Stimulated activated CD4-positive, alpha-beta T cell treated with anti-CD3 and anti-CD28 coated beads, Interleukin-4, amount 100 ng/mL, for 24 hours (primary cell): ENCODE measurements around the gene TDRD7.
A peak's percentile ranks its signal among the peaks of the same experiment; 100 is the strongest.

ENCODE experiments used
- DNase-seq: peaks from one replicate; pipeline ENCODE4 v3.0.0-alpha.2; 2020

Gene TDRD7

DNA sequence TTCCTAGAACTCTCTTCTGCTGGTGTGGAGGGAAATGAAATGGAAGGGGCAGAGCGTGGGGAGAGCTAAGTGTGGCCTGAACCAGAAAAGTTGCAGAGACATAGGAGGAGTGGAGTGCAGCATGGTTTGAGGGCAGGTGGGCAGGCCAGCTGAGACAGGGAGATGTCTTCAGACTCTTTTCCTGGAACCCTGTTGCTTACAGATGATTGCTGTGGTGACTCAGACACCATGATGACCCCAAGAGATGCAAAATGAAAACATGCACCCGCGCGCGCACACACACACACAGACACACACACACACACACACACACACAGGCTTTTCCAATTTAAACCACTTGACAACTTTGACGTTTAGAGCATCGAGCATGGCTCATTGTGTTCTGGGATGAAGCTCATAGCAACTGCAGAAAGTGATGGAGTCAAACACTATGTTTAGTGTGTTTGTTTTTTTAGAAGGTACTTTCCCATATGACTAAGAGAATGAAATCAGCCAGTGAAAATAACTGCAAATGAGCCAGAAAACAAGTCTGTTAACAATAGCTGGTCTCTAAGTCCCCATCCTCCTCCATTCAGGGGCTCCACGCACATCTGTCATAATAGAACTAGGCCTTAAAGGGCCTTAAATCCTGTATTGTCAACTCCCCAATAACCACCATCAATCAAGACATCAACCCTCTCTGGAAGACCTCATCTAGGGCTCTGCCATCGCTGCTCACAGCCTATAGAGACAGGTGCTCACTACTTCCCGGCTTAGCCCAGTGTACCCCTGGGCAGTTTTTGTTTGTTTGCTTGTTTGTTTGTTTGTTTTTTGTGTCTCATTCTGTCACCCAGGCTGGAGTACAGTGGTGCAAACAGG lies 99.1 kb downstream of the TDRD7 start:
- no peak for DNase-seq

DNA sequence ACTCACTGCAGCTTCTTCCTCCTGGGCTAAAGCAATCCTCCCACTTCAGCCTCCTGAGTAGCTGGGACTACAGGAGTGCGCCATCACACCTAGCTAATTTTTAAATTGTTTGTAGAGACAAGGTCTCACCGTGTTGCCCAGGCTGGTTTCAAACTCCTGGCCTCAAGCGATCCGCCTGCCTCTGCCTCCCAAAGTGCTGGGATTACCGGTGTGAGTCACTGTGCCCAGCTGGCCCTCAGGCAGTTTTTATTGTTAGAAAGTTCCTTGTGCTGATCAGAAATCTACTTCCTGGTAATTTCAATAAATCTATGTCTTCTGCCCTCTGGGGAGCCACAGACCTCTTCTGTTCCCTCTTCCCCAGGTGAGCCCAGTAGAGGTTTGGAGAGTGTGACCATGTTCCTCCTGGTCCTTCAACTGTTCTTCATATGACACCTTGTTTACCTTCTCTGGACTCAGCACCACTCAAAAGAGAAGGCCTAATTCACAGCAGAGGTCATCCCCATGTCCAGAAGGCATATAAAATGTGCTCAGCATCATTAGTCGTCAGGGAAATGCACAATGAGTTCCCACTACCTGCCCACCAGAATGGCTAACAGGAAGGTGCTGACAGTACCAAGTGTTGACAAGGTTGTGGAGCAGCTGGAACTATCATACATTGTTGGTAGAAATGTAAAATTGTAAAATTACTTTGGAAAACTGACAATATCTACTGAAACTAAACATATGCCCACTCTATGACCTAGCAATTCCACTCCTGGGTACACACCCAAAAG lies 99.9 kb downstream of the TDRD7 start:
- no peak for DNase-seq

DNA sequence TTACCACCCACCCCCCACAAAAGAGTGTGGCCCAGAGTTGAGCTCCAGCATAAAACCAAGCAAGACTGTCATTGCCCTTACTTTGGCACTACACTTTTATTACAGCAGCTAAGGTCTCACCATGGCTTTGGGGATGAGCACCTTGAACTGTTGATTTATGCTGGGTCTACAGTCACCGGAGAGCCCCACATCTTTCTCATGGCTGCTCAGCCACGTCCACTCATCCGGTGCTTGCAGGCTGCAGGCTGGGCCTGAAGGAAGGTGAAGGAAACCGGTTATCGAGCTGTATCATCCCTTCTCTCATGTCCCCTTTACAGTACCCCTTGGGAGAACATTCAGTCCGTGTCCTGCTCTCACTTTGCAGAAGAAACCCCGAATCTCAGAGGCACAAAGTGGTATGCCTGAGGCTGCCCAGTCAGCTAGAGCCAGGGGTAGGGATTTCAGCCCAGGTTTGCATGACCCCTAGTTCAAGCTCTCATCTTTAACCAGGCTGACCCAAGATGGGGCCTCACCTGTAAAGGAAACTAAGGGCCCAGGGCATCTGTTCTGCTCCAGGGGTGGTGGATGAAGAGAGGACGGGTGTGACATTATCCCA lies 101.2 kb downstream of the TDRD7 start:
- no peak for DNase-seq

DNA sequence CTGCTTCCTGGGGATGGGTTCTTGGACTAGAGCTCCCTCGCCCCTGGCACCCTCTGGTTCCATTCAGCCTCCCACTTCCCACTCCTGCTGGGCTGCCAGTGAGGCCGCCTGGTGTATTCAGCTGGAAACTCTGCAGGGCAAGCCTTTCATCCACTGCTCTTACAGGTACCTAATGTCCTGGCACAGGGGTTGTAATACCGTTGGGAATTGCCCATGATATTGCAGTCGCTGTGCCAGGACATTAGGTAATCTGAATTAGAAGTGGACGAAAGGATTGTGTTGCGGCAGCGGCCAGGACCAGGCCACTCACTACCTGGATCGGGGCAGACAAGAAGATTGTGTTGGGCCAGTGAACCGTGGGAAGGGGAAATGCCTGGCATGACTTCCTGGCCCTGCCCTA lies 102.6 kb downstream of the TDRD7 start:
- DNase-seq = no peak

DNA sequence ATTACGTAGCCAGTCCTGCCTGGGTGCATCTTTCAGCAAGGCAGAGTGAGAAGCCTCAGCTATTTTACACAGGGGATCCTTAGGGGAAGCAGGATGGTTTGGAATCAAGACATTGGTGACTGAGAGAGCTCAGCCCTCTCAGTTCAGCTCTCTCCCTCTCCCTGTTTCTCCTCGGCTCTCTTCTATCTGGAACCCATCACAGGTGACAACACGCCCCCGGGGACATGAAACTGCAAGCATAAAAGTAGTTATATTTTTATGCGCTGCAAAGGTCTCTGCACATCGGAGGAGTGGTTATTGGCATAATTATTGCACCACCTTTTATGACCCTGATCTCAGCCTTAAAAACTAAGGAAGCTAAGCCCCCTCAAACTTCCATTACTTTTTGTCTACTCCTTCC lies 103.8 kb downstream of the TDRD7 start:
- DNase-seq = no peak

DNA sequence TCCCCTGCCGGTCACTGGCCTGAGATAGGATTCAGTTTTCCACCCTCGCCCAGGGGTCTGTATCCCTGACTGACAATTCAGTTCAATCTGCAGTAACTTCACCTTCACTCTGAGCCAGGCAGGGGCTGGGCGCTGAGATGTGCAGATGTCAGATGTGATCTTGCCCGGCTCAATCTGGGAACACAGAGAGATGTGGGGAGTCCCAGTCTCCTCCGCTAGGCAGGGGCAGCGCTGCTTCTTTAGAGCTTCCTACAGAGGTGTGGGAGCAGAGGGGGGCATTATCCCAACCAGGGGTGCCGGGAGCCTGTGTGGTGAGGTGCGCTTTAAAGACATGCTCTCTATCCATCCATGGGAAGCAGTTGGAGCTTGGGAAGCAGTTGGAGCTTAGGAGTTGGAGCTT lies 104.2 kb downstream of the TDRD7 start:
- no peak for DNase-seq

DNA sequence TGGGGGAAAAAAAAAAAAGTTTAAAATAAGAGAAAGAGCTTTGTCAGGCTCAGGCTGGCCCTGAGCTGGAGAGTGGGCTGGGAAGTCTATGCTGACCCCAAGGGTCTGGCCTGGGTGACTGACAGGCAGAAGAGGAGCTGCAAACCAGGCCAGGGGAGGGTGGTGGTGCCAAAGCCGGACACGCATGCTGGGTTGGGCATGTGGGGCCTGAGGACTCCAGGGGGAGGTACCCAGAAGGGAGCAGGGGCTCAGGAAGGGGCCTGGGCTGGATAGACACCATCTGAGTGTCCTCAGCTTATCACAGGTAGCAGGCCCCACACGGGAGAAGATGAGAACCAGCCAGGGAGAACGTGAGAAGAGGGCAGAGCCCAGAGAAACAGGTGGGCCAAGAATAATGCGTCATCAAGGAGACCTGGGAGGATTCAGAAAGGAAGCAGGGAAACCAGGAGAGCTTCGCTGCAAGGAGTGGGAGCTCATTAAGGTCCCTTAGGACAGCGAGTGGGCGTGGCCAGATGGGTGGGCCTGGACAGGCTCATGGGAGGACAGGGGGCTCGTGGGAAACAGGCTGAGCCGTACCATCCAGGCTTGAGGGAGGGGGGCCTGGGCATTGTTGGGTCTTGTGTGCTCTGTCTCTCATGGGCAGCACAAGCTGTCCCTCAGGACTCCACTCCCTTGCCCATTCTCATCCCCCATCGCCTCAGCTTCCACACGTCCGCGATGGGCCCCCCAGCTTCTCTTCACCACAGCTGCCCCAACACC lies 105.6 kb downstream of the TDRD7 start:
- no peak for DNase-seq

DNA sequence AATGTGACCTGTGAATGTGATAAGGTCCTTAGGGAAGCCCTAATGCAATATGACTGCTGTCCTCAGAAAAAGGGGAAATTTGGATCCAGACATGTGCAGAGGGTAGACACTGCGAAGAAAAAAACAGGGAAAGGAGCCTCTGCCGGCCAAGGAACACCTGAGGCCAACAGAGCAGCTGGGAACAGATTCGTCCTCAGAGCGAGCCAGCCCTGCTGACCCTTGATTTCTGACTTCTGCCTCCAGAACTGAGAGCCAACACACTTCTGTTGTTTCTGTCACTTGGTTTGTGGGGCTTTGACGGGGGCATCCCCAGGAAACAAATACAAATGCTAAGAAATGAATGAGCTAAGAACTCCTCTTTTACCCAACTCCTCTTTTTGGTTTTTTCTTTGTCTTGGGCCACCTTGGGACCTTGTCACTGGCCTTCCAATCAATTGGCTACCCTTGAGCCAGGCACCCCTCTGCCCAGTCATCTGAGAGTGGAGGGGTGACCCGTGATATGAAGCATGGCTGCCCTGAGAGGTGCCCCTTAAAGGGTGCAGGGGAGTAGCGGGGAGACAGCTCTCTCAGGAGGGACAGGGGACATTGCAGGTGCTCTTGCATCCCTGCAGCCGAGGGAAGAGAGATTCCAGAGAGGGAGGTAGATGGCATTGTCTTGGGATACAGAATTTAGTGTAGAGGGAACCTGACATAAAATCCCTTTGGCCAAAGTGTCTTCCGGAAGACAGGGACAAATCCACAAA lies 106.4 kb downstream of the TDRD7 start:
- DNase-seq = no peak

DNA sequence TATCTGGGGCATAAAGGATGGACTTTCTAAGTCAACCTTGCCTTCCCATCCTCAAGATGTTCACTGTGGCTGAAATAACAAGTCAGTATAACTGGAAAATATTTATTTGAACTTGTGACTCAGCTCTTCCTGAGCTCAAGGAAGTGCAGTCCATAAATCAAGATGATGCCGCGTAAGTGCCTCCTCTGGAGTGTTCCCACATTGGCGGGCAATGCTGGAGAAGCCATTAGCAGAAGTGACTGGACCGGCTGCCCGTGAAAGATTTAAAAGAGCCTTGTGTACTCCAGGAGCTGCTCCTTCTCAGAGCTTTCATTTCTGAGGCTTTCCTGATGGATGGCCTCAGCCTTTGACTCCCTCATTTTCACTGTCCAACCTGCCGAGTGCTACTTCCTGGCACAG lies 107.0 kb downstream of the TDRD7 start:
- DNase-seq = no peak

DNA sequence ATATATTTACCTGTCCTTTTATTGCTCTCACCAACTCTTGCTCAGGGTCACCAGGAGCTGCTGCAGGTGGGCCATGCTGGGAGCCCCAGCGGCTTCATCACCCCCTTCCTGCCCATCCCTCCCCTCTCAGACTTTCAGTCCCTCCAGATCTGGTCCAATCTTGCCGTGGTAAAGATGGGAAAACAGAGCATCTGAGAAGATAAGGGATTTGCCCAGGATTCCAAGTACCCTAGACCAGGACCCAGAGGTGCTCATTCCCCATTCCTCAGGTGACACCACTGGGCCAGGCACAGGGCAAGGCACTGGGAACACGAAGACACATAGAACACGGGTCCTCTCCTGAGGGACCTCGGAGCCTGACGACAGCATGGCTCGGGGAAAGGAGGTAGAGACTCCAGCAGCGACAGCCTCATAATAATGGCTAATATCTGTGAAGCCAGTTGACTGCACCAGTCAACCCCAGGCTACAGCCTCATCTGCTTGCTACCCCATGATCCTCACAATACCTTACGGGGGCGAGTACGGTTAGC lies 107.6 kb downstream of the TDRD7 start:
- no peak for DNase-seq

DNA sequence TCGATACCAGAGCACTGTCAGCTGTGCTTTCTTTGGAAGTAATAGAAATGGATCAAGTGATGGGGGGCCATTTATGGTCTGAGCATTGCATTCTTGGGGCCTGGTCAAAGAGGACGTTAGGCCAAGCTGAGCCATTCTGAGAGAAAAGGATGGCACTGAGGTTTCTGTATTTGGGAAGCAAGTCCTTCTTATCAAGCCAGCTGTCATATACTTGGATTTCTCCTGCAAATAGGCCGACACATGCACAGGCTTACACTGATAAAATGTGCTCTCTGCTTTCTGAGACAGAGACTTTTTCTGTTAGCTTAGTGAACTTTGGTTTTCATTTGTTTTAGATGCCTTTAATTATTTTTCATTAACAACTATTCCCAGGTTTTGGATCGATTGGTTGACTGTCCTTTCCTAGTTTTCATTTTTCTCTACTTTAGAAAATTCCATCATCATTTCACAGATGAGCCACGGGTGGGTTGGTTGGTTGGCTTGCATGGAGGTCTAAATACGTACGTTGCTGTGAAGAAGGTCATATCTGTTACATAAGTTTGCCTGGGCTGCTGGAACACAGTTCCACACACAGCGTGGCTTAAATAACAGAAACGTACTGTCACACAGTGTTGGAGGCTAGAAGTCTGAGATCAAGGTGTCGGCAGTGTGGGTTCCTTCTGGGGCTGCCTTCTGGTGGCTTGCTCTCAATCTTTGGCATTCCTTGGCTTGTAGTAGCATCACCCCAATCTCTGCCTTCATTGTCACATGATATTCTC lies 109.9 kb downstream of the TDRD7 start:
- no peak for DNase-seq

DNA sequence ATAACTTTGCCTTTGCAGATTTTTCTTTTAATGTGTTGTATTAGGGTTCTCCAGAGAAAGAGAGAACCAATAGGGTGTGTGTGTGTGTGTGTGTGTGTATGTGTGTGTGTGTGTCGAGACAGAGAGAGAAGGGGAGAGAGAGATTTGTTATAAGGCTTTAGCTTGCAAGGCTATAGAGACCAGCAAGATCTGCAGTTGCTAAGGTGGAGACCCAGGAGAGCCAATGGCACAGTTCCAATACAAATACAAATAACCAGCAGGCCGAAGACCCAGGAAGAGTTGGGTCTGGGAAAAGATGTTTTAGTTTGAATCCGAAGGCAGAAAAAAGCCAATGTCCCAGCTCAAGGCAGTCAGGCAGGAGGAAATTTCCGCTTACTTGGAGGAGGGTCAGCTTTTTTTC lies 112.5 kb downstream of the TDRD7 start:
- no peak for DNase-seq

DNA sequence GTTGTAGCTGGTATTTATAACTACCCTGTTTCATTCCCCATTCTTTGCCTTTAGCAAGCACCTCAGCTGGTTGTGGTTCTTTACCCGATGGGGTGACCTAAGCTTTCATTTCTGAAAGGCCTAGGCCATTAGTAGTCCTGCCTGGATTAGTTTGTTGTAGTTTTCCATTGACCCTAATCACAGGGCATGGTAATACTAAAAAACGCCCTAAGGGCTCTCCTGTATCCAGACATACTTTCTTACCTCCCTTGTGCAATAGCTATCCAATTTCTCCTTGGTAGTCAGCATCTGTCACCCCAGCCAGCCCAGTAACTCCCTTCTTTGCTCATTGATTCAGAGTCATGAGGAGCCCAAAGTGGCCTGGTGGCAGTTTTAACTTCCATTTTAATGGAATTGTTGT lies 113.6 kb downstream of the TDRD7 start:
- DNase-seq = no peak

DNA sequence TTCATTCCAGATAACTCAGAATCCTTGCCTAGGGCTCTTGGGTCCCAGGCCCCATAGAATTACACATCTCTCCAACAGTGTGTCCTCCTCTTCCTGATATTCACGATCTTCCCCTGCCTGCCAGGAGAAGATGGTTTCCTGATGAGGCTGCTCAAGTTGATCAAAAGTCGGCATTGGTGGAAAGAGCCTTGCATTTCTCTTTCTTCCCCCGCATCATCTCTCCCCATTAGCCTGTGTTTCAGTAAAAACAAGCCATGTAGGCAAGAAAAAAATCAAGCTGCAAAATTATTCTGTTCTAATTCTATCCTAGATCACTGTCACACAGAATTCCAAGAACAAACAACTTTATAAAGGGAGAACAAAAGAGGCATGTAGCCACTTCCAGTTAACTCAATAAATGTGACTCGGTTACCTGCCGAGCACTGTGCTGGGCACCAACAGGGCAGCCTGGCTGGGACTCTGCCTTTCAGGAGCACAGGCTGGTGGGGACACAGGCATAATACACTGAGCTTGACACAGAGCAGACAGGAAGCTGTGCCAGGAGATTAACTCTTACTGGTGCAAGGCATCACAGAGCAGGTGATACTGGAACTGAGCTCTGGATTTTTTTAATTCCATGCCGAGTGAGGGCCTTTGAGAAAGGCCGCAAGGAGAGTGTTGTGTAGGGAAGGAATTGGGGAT lies 115.1 kb downstream of the TDRD7 start:
- DNase-seq = no peak

DNA sequence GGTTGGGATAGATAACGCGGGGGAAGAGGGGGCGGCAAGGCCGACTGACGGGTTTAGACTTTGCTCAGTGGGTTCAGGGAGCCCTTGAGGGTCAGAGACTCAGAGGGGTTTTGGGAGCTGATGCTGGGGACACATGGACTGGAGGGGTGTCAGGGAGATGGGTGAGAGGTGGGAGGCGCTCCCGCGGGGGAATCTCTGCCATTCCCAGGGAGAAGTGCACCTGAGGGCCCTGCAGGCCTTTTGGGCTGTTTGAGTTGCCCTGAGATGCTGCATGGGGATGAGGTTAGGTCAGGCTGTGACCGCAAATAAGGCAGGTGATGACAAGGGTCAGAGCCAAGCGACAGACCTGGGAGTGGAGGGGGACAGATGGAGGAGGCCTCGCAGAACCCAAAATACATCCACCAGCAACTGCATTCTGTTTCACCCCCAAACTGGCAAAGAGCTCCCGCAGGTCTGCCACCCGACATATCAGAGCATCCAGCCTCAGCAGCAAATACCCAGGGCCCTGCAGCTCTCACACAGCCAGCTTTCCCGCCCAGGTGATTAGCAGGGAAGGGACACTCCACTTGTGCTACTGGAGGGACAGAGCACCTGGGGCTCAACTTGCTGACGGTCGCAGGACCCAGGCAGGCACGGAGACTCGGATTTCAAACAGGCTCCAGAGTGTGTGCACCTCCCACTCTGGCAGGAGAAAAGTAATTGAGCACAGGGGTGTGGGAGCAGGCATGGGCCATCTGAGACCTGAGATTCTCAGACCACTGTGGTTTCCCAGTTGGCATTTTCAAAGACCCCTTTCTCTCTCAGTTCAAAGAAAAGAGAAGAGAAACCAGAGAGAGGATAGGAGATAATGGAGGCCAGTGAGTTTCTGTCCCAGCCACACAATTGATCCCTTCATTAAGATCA lies 116.0 kb downstream of the TDRD7 start:
- DNase-seq = no peak

DNA sequence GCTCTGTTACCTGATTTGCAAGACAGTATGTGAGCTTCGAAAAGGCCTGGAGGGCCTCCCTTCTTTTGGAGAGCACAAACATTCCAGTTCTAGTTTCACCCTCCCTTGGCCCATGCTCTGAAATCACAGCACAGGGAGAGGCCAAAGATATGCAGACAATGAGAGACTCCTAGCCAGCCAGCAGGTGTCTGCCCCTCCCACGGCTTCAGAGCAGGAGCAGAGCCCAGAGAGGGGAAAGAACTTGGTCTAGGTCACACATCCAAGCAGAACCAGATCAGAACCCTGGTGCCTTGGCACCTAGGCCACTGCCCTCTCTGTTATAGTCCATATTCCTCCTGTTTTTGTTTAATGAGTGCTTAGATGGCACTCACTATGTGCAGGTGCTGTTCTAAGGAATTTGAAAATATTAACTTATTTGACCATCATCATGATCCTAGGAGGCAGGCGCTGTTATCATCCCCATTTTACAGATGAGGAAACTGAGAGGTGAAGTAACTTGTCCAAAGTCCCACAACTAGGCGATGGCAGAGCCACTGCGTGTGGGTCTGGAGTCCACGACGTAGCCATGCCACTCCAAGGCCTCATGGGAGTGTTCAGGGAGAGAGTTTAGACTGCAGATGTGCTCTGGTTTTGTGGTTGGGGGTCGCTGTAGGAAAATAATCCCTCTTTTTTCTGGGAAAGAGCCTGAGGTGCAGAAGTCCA lies 116.8 kb downstream of the TDRD7 start:
- DNase-seq = no peak

DNA sequence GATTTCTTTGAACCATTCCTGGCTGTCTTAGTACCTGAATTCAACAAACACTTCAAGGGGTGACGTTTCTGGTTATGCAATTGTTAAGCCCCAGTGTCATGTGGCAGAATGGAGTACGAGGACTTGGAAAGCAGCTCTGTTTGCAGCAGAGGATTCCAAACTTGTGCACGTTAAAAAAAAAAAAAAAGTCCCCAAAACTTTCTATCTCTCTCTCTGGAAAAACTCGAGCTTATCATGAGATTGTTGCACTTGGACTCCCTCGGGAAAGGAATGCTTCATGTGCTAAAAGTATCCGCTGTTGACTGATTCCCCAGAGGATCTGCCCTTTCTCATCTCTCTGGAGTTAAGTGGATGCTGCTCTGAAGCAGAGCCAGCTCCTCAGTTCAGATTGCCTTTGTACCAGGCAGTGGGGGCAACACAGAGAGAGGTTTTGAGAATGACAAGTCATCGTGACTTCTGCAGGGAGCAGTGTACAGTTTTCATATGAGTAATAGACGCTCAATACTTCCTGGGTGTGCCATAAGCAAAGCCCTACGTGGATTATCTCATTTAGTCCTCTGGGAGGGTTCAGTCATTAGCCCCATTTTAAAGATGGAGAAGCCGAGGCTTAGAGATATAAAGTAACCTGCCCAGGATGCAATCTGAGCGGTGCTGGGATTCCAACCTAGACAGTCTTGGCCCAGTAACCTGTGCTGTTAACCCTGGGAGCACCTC lies 117.6 kb downstream of the TDRD7 start:
- peak; percentile 5 for DNase-seq

DNA sequence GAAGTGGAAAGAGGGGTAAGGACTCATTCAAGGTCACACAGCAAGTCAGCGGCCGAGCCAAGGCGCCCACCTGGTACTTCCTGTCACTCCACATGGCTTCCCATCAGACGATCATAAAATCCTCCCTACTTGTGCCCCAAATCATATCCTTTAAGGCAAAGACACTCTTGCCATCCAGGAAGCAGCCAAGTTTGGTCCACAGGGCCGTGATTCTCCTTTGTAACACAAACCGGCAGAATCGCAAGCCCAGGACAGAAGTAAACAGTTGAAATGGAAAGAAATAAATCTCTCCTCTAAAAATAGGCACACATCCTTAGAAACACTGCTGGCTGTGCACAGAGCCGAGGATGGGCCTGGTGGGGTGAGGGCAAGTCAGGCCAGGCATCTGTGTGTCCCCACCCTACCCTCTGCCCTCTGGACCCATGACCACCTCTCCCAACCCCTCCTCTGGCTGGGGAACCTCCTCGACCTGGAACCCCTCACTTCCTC lies 120.0 kb downstream of the TDRD7 start:
- no peak for DNase-seq
